BLaER1 treated with 17β-estradiol and CSF1 and Interleukin-3, amounts not matched to agents 10 nM and 100 nM (cell line): ENCODE measurements around the gene KIAA0930.
A peak's percentile ranks its signal among the peaks of the same experiment; 100 is the strongest.
"Not testable (repeated sequence)": the region's sequence is repeated elsewhere in the genome, so short reads cannot be mapped to it uniquely, and the experiment has no call there.

ENCODE experiments used
- H3K27ac ChIP-seq, 11 experiments: shearing (Covaris generic); formaldehyde crosslinking; 2 replicates each; pipeline ENCODE4 v1.8.1; 2022
- H3K27me3 ChIP-seq, 11 experiments: shearing (Covaris generic); formaldehyde crosslinking; 2 replicates each; pipeline ENCODE4 v1.8.1; 2022
- H3K36me3 ChIP-seq, 11 experiments: shearing (Covaris generic); formaldehyde crosslinking; 2 replicates each; pipeline ENCODE4 v1.8.1; 2022
- H3K4me1 ChIP-seq, 10 experiments: shearing (Covaris generic); formaldehyde crosslinking; 2 replicates each; pipeline ENCODE4 v1.8.1; 2022
- H3K4me2 ChIP-seq, 11 experiments: shearing (Covaris generic); formaldehyde crosslinking; 2 replicates each; pipeline ENCODE4 v1.8.1; 2022
- H3K4me3 ChIP-seq, 10 experiments: shearing (Covaris generic); formaldehyde crosslinking; 2 replicates each; pipeline ENCODE4 v1.8.1; 2022
- H3K9ac ChIP-seq, 11 experiments: shearing (Covaris generic); formaldehyde crosslinking; 2 replicates each; pipeline ENCODE4 v1.8.1; 2022
- H3K9me3 ChIP-seq, 11 experiments: shearing (Covaris generic); formaldehyde crosslinking; replicated peaks in 1 of 11; 2 replicates each; pipeline ENCODE4 v1.8.1; 2022
- H4K20me1 ChIP-seq, 11 experiments: shearing (Covaris generic); formaldehyde crosslinking; 2 replicates each; pipeline ENCODE4 v1.8.1; 2022
- Cebpa-rat ChIP-seq, 11 experiments: shearing (Covaris generic); IDR thresholded peaks; 2 replicates each; pipeline ENCODE4 v1.8.1; 2022

Gene KIAA0930

DNA sequence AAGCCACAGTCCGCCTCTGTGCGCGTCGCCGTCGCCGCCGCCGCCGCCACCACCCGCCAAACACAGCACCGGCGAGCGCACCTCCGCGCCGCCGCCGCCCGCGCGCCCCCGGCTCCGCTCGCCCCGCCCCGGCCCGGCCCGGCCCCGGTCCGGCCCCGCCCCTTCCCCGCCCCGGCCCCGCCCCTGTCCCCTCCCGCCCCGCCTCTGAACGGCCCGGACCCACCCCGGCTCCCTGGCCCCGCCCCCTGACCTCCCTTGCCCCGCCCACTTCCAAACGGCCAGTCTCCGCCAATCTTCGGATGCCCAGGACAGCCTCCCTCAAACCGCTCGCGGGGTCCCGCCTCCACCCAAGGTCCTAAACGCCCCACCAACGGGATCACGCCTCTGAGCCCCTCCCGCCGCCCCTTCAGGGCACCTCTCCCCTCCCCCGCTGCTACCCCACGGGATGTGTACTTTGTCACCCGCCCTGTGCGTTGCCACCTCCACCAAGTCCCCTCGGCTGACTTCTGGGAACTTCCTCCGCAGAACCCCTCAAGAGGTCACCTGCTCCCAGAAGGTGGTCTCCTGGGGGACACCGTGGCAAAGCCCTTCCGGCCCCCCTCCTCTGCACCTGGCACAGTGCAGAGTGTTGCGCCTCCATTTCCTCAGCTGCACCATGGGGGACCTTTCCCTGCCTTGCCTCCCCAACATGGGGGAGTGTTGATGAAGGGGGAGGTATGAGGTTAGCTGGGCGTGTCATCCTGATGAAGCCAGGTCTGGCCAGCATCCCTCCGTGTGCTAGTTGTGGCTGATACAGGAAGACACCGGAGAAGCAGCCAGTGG, at the start of gene KIAA0930:
Gene KIAA0930 (minus strand): TSS at position 85 of the 822 bp plus-strand sequence. CDS start 191 bp downstream, outside the sequence.
- peak within 1 kb of the TSS; percentile 76 to 89 (median 87) for H3K9ac ChIP-seq
- H3K27ac ChIP-seq = peak within 1 kb of the TSS; percentile 8 to 86 (median 82); a peak in 21 of 22 replicates
- no peaks in the 10 kb centered on the region for H3K27me3 ChIP-seq

DNA sequence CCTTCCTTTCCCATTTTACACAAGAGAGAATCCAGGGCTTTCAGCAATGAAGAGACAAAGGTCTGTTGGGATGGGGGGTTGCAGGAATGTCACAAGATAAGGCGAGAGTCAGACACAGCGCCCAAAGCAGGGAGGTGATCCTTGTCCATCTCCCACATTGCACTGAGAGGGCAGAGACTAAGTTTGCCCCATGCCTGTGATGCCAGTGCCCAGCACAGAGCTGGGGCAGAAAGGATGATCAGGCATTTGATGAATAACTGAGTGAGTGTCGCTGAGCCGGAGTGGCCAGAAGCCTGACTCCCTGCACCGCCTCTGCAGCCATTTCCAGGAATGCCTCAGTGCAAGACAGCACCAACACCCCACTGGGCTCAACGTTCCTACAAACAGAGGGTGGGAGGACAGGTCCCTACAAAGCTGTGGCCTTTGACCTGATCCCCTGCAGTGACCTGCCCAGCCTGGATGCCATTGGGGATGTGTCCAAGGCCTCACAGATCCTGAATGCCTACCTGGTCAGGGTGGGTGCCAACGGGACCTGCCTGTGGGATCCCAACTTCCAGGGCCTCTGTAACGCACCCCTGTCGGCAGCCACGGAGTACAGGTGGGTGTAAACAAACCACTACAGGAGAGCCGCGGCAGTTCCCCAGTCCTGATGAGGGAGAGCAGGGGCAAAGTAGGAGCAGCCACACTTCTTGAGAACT, 46.3 kb upstream of the KIAA0930 start:
- Histone ChIP-seq H3K36me3 (no peaks in the 10 kb centered on the region), H3K9ac (peak overlapping the region; percentile 10 to 80 (median 74); a peak in 16 of 22 replicates), H3K4me1 (peaks cover 48 to 86% (median 79%) of the 10 kb centered on the region in 10 experiments), H3K27me3 (peaks cover 0 to 15% (median 8%) of the 10 kb centered on the region in 11 experiments; a peak in 16 of 22 replicates), H3K4me3 (no peak overlapping the region), H3K4me2 (peak overlapping the region; percentile 46 to 90 (median 77); a peak in 21 of 22 replicates), H3K9me3 (peaks cover 0 to 8% (median 0%) of the 10 kb centered on the region in 11 experiments; a peak in 2 of 22 replicates), H4K20me1 (no peaks in the 10 kb centered on the region), H3K27ac (peak overlapping the region; percentile 82 to 95 (median 92); a peak in 21 of 22 replicates)
- TF ChIP-seq Cebpa-rat (IDR thresholded peaks at IDR 0.05) = no peak

More for the DNA sequence above, at the start of gene KIAA0930:
- Histone ChIP-seq H3K4me2 (peak within 1 kb of the TSS; percentile 94 to 100 (median 97)), H3K4me3 (peak within 1 kb of the TSS; percentile 73 to 97 (median 90)), H4K20me1 (peaks cover 32 to 44% (median 40%) of the 10 kb centered on the region in 11 experiments), H3K9me3 (no peaks in the 10 kb centered on the region), H3K4me1 (peaks cover 39 to 64% (median 51%) of the 10 kb centered on the region in 10 experiments), H3K36me3 (peaks cover 12 to 31% (median 23%) of the 10 kb centered on the region in 11 experiments; a peak in 17 of 22 replicates)
- TF ChIP-seq Cebpa-rat (IDR thresholded peaks at IDR 0.05) = no peak

DNA sequence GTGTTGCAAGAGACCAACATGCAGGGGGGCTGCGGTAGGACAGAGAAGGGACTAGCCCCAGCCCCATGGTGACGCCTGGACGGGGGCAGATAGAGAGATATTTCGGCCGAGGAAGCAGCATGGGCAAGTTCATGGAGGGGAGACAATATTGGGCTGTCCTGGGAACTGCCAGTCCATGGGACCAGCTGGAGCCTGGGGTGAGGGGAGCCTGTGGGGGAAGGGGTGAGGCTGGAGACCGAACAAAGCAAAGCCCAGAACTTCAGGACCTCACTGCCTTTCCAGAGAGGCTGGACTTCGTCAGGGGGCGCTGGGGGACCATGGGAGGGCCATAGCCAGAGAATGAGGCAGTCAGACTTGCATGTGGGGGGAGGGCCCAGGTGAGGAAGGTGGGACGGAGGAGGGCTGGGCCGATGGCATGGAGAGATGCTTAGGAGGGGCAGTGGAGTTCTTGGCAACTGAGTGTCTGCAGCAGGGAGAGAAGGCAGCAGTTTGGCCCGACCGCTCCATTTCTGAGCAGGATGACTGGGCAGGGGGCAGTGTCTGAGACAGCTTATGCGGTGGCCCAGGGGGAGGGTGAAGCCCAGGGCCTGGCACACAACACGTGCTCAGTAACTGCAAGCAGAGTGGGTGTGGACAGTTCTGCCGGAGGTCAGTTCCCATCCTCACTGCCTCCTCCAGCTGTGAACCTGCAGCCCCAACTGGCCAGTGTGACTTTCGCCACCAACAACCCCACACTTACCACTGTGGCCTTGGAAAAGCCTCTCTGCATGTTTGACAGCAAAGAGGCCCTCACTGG, 44.8 kb upstream of the KIAA0930 start:
- peak overlapping the region in 10 of 11 experiments; percentile 19 to 95 (median 93); a peak in 17 of 22 replicates for H3K27ac ChIP-seq
- peak overlapping the region; percentile 55 to 90 (median 76); a peak in 21 of 22 replicates for H3K4me2 ChIP-seq
- H3K4me1 ChIP-seq = peaks cover 33 to 85% (median 68%) of the 10 kb centered on the region in 10 experiments
- H3K9ac ChIP-seq = peak overlapping the region in 7 of 11 experiments; percentile 6 to 79 (median 54); a peak in 11 of 22 replicates
- peaks cover 0 to 6% (median 0%) of the 10 kb centered on the region in 11 experiments; a peak in 2 of 22 replicates for H3K9me3 ChIP-seq
- no peaks in the 10 kb centered on the region for H3K36me3 ChIP-seq
- no peaks in the 10 kb centered on the region for H4K20me1 ChIP-seq
- H3K27me3 ChIP-seq = peaks cover 0 to 15% (median 8%) of the 10 kb centered on the region in 11 experiments; a peak in 16 of 22 replicates
- H3K4me3 ChIP-seq = peak overlapping the region in 2 of 10 experiments; percentile 32 to 46; a peak in 3 of 20 replicates
- no peak for TF ChIP-seq Cebpa-rat (IDR thresholded peaks at IDR 0.05)

DNA sequence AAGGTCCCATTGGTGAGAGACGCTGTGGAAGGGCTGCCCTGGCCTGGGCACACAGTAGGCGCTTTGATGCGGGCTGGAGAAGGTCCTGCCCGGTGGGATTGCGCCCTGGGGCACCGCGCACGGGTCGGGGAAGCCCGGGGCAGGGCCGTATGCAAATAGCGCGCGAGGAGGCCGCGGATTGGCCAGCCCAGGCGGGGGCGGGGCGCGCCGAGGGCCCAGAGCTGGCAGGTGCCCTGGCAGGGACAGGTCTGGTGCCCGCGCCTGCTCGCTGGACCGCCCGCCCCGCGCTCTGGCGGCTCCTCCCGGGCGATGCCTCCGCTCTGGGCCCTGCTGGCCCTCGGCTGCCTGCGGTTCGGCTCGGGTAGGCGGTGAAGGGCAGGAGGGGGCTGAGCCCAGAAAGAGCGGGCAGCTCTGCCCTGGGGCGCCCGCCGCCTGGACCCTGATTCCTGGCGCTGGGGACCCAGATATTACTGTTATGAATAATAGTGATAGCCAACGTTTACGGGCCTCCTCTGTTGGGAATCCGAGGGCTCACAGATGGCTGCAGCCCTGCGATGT, 44.1 kb upstream of the KIAA0930 start, which contains the start of gene UPK3A:
Gene UPK3A (plus strand): TSS at position 245 of the 558 bp plus-strand sequence. CDS start 65 bp downstream, at position 310.
- Histone ChIP-seq H3K9me3 (peaks cover 0 to 6% (median 0%) of the 10 kb centered on the region in 11 experiments; a peak in 2 of 22 replicates), H3K27me3 (peaks cover 0 to 15% (median 8%) of the 10 kb centered on the region in 11 experiments; a peak in 16 of 22 replicates), H3K36me3 (no peaks in the 10 kb centered on the region), H4K20me1 (no peaks in the 10 kb centered on the region), H3K4me1 (peaks cover 35 to 85% (median 68%) of the 10 kb centered on the region in 10 experiments), H3K27ac (peak within 1 kb of the TSS; percentile 19 to 95 (median 92); a peak in 18 of 22 replicates), H3K9ac (peak within 1 kb of the TSS in 9 of 11 experiments; percentile 6 to 79 (median 54); a peak in 15 of 22 replicates), H3K4me3 (peak within 1 kb of the TSS in 5 of 10 experiments; percentile 32 to 50 (median 39); a peak in 10 of 20 replicates), H3K4me2 (peak within 1 kb of the TSS; percentile 55 to 90 (median 76))
- no peak for TF ChIP-seq Cebpa-rat (IDR thresholded peaks at IDR 0.05)

DNA sequence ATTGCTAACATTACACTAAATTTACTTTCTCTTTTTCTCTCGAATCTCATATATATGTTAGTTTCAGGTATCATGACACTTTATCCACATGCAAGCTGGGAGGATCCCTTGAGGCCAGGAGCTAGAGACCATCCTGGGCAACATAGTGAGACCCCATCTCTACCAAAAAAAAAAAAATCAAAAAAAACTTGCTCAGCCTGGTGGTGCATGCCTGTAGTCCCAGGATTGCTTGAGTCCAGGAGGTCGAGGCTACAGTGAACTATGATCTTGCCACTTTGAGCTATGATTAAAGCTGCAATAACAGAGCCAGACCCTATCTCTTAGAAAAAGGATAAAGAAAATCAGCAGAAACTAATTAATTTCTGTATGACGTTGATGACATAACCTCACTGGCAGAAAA, 40.3 kb upstream of the KIAA0930 start:
- no peaks in the 10 kb centered on the region for H3K9me3 ChIP-seq
- peak overlapping the region in 1 of 11 experiments; percentile 74; a peak in 1 of 22 replicates for H3K9ac ChIP-seq
- no peaks in the 10 kb centered on the region for H4K20me1 ChIP-seq
- H3K27me3 ChIP-seq = peaks cover 0 to 15% (median 8%) of the 10 kb centered on the region in 11 experiments; a peak in 16 of 22 replicates
- H3K4me1 ChIP-seq = peaks cover 18 to 67% (median 46%) of the 10 kb centered on the region in 10 experiments
- TF ChIP-seq Cebpa-rat (IDR thresholded peaks at IDR 0.05) = no peak
- no peak overlapping the region for H3K4me3 ChIP-seq
- peak overlapping the region in 5 of 11 experiments; percentile 78 to 86 (median 84); a peak in 10 of 22 replicates for H3K27ac ChIP-seq
- no peaks in the 10 kb centered on the region for H3K36me3 ChIP-seq
- H3K4me2 ChIP-seq = peak overlapping the region in 6 of 11 experiments; percentile 63 to 84 (median 77); a peak in 9 of 22 replicates

DNA sequence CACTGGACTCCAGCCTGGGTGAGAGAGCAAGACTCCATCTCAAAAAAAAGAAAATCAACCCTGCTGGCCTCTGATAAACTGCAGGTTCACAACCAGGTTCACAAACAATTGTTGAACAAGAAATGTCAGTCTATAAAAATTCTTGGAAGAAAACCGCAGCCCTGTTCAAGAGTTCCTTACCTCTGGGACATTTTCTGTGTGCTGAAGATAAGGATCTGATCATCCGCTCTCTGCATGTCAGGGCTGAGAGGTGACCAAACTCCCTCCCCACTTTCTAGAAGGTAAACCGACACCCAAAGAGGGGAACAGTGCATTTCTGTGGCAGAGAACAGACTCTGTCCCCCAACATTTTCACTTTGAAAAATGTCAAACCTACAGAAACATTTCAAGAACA, 39.9 kb upstream of the KIAA0930 start:
- Histone ChIP-seq H3K9me3 (no peaks in the 10 kb centered on the region), H3K4me2 (peak overlapping the region in 8 of 11 experiments; percentile 49 to 84 (median 70); a peak in 15 of 22 replicates), H3K27ac (peak overlapping the region in 8 of 11 experiments; percentile 56 to 86 (median 83); a peak in 16 of 22 replicates), H4K20me1 (no peaks in the 10 kb centered on the region), H3K4me1 (peaks cover 18 to 63% (median 43%) of the 10 kb centered on the region in 10 experiments), H3K9ac (peak overlapping the region in 6 of 11 experiments; percentile 28 to 74 (median 65); a peak in 7 of 22 replicates), H3K4me3 (0 out of 20 replicates have a peak overlapping the region, but pooled peaks of 1 of the 10 experiments have one; percentile 38), H3K36me3 (no peaks in the 10 kb centered on the region), H3K27me3 (peaks cover 0 to 14% (median 8%) of the 10 kb centered on the region in 11 experiments; a peak in 16 of 22 replicates)
- TF ChIP-seq Cebpa-rat (IDR thresholded peaks at IDR 0.05) = no peak

DNA sequence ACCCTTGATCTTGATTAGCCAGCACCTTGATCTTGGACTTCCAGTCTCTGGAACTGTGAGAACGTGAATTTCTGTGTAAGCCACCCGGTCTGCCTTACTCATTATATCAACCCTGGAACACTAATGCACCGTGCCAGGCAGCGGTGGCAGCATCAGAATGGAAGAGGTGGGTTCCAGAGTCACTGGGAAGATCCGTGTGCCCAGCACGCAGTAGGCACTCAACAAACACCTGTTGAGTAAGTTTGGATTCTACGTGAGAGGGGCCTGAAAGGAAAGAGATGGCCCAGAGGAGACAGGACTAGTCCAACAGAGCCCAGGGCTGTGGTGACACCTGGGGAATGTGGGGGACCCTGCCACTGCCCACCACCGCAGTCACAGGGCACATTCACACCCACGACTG, 37.4 kb upstream of the KIAA0930 start:
- peak overlapping the region in 4 of 11 experiments; percentile 33 to 86 (median 82); a peak in 5 of 22 replicates for H3K27ac ChIP-seq

DNA sequence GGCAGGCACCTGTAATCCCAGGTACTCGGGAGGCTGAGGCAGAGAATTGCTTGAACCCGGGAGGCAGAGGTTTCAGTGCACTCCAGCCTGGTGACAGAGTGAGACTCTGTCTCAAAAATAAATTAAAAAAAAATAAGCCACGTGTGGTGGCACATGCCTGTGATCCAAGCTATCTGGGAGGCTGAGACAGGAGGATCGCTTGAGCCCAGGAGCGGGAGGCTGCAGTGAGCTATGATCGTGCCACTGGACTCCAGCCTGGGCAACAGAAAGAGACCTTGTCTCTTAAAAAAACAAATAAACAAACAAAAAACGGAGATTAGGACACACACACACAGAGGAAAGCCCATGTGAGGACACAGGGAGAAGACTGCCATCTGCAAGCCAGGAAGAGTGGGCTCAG, 37.0 kb upstream of the KIAA0930 start:
- peaks cover 10 to 56% (median 38%) of the 10 kb centered on the region in 10 experiments for H3K4me1 ChIP-seq
- not testable (repeated sequence) for H3K9ac ChIP-seq, H4K20me1 ChIP-seq, H3K36me3 ChIP-seq, H3K4me2 ChIP-seq, H3K9me3 ChIP-seq, H3K4me3 ChIP-seq, H3K27me3 ChIP-seq
- H3K27ac ChIP-seq = peak overlapping the region in 2 of 11 experiments; percentile 5 to 86; a peak in 3 of 22 replicates

More for the DNA sequence above, 37.4 kb upstream of the KIAA0930 start:
- H3K4me2 ChIP-seq = peak overlapping the region in 4 of 11 experiments; percentile 63 to 84 (median 77); a peak in 6 of 22 replicates
- no peak overlapping the region for H3K4me3 ChIP-seq
- TF ChIP-seq Cebpa-rat (IDR thresholded peaks at IDR 0.05) = no peak
- no peaks in the 10 kb centered on the region for H3K36me3 ChIP-seq
- H4K20me1 ChIP-seq = no peaks in the 10 kb centered on the region
- H3K27me3 ChIP-seq = no peaks in the 10 kb centered on the region
- peaks cover 10 to 54% (median 38%) of the 10 kb centered on the region in 10 experiments for H3K4me1 ChIP-seq
- H3K9me3 ChIP-seq = no peaks in the 10 kb centered on the region
- H3K9ac ChIP-seq = no peak overlapping the region
